ENCODE data around the gene HAUS7.
"Not testable (repeated sequence)": the region's sequence is repeated elsewhere in the genome, so short reads cannot be mapped to it uniquely, and the experiment has no call there.

Gene HAUS7

DNA sequence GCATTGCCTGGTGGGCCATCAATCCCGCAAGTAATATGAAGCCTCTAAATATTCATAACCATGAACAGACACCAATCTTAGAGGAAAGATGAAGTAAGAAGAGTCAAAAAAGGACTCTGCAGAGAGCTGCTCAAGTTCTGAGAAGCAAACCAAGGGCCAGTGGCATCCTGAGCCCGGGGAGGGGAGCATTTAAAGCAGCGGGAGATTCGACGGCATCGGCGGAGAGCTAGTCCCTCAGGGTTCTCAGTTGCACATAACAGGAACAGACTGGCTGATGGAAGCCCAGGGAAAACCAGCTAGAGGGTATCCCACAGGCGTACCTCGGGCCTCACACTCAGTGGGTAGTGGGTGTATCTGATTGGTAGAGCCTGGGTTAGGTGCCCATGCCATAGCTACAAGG, 64.4 kb downstream of the HAUS7 start:
- H3K27ac ChIP-seq (ENCODE audit: low read depth, low read length), result no peak overlapping the region
- no peaks in the 10 kb centered on the region for H4K20me1 ChIP-seq (ENCODE audit: control insufficient read depth, insufficient read depth, low read depth, low read length)
- H3K27me3 ChIP-seq (ENCODE audit: control insufficient read depth, low read length), result no peaks in the 10 kb centered on the region
- no peaks in the 10 kb centered on the region for H3K36me3 ChIP-seq (ENCODE audit: control insufficient read depth, low read length)
- H3K4me2 ChIP-seq (ENCODE audit: low read length), result no peak overlapping the region
- H3K9me3 ChIP-seq (ENCODE audit: control insufficient read depth, insufficient read depth, low read length), result no peaks in the 10 kb centered on the region
- no peaks in the 10 kb centered on the region for H3F3A ChIP-seq (ENCODE audit: control insufficient read depth, insufficient read depth)
- peaks cover 10% of the 10 kb centered on the region for H3K4me1 ChIP-seq (ENCODE audit: control insufficient read depth, low read length)
- no peak overlapping the region for H3K4me3 ChIP-seq (ENCODE audit: low read length)
- no peaks in the 10 kb centered on the region for H3K9me2 ChIP-seq (replicated peaks; ENCODE audit: control insufficient read depth, low read length)
- no peaks in the 10 kb centered on the region for H3K79me2 ChIP-seq (ENCODE audit: control insufficient read depth, low read length)
- no peak for TF ChIP-seq EZH2phosphoT487 (IDR thresholded peaks at IDR 0.05; ENCODE audit: borderline replicate concordance, low read length)
- TF ChIP-seq, protein P1, sequence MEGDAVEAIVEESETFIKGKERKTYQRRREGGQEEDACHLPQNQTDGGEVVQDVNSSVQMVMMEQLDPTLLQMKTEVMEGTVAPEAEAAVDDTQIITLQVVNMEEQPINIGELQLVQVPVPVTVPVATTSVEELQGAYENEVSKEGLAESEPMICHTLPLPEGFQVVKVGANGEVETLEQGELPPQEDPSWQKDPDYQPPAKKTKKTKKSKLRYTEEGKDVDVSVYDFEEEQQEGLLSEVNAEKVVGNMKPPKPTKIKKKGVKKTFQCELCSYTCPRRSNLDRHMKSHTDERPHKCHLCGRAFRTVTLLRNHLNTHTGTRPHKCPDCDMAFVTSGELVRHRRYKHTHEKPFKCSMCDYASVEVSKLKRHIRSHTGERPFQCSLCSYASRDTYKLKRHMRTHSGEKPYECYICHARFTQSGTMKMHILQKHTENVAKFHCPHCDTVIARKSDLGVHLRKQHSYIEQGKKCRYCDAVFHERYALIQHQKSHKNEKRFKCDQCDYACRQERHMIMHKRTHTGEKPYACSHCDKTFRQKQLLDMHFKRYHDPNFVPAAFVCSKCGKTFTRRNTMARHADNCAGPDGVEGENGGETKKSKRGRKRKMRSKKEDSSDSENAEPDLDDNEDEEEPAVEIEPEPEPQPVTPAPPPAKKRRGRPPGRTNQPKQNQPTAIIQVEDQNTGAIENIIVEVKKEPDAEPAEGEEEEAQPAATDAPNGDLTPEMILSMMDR (IDR thresholded peaks at IDR 0.05; ENCODE audit: low read depth, low read length, poor library complexity, severe bottlenecking), result no peak

DNA sequence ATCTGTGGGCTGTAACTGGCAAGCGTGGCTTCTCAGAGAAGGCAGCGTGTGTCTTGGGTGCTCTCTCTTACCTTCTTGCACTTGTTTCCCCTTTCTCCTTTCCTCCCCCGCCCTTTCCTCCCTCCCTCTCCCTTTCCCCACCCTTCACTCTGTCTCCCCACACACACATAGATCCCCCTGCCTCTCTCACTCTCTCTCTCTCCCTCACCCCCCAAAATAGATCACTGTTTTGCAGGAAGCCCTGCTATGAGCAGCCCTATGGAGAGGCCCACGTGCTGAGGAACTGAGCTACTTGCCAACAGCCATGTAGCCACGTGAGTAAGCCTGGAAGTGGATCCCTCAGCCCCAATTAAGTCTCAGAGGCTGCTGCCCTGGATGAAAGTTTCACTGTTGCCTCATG, 65.0 kb downstream of the HAUS7 start:
- Histone ChIP-seq H4K20me1 (ENCODE audit: control insufficient read depth, insufficient read depth, low read depth, low read length) (no peaks in the 10 kb centered on the region), H3K4me2 (ENCODE audit: low read length) (no peak overlapping the region), H3K9me2 (replicated peaks; ENCODE audit: control insufficient read depth, low read length) (no peaks in the 10 kb centered on the region), H3K4me3 (ENCODE audit: low read length) (no peak overlapping the region), H3K4me1 (ENCODE audit: control insufficient read depth, low read length) (peaks cover 4% of the 10 kb centered on the region), H3F3A (ENCODE audit: control insufficient read depth, insufficient read depth) (no peaks in the 10 kb centered on the region), H3K36me3 (ENCODE audit: control insufficient read depth, low read length) (no peaks in the 10 kb centered on the region), H3K27ac (ENCODE audit: low read depth, low read length) (no peak overlapping the region), H3K27me3 (ENCODE audit: control insufficient read depth, low read length) (no peaks in the 10 kb centered on the region), H3K79me2 (ENCODE audit: control insufficient read depth, low read length) (no peaks in the 10 kb centered on the region), H3K9me3 (ENCODE audit: control insufficient read depth, insufficient read depth, low read length) (no peaks in the 10 kb centered on the region)
- TF ChIP-seq, protein P1 (IDR thresholded peaks at IDR 0.05; ENCODE audit: low read depth, low read length, poor library complexity, severe bottlenecking), result no peak
- no peak for TF ChIP-seq EZH2phosphoT487 (IDR thresholded peaks at IDR 0.05; ENCODE audit: borderline replicate concordance, low read length)

DNA sequence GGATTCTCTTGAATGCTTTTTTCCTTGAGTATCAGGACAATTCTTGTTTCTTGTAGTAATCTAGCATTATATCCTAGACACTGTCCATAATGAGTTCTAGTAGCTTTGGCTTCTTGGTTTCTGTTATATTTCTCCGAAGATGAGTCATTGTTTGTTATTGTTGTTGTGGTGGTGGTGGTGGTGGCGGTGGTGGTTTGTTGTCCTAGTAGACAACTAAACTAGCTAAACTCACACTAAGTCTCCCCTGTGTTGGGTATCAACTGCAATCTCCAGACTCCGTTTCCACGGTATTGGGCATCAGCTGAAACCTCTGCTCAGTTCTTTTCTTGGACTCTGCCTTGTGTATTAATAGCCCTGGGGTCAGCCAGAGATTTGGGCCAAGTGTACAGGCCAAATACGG, 66.0 kb downstream of the HAUS7 start:
- not testable (repeated sequence) for H3K4me2 ChIP-seq (ENCODE audit: low read length); H3K79me2 ChIP-seq (ENCODE audit: control insufficient read depth, low read length); H3K9me2 ChIP-seq (replicated peaks; ENCODE audit: control insufficient read depth, low read length); H3K36me3 ChIP-seq (ENCODE audit: control insufficient read depth, low read length); H4K20me1 ChIP-seq (ENCODE audit: control insufficient read depth, insufficient read depth, low read depth, low read length); H3K27ac ChIP-seq (ENCODE audit: low read depth, low read length); H3K4me3 ChIP-seq (ENCODE audit: low read length); H3F3A ChIP-seq (ENCODE audit: control insufficient read depth, insufficient read depth); H3K4me1 ChIP-seq (ENCODE audit: control insufficient read depth, low read length); H3K9me3 ChIP-seq (ENCODE audit: control insufficient read depth, insufficient read depth, low read length); H3K27me3 ChIP-seq (ENCODE audit: control insufficient read depth, low read length)

GRCh38 chrX:153401133-153401764, 69.1 kb downstream of the HAUS7 start, which contains the start of gene PNMA6E:
Gene PNMA6E, minus strand, starts transcription at chrX:153401350. Its CDS starts 2,501 bp downstream, at chrX:153398849.
- no peak within 1 kb of the TSS for H3K4me2 ChIP-seq (ENCODE audit: low read length)

More at GRCh38 chrX:153401133-153401764, 69.1 kb downstream of the HAUS7 start, which contains the start of gene PNMA6E:
- H3K4me1 ChIP-seq (ENCODE audit: control insufficient read depth, low read length), result no peaks in the 10 kb centered on the region; the same call in 1 of the 2 replicates
- H3K36me3 ChIP-seq (ENCODE audit: control insufficient read depth, low read length), result no peaks in the 10 kb centered on the region
- H3K27me3 ChIP-seq (ENCODE audit: control insufficient read depth, low read length), result no peaks in the 10 kb centered on the region
- H3K4me3 ChIP-seq (ENCODE audit: low read length), result no peak within 1 kb of the TSS
- H3K79me2 ChIP-seq (ENCODE audit: control insufficient read depth, low read length), result no peaks in the 10 kb centered on the region
- no peaks in the 10 kb centered on the region for H3K9me3 ChIP-seq (ENCODE audit: control insufficient read depth, insufficient read depth, low read length)
- TF ChIP-seq, protein P1 (IDR thresholded peaks at IDR 0.05; ENCODE audit: low read depth, low read length, poor library complexity, severe bottlenecking), result no peak
- no peak for TF ChIP-seq EZH2phosphoT487 (IDR thresholded peaks at IDR 0.05; ENCODE audit: borderline replicate concordance, low read length)
- no peak within 1 kb of the TSS for H3K27ac ChIP-seq (ENCODE audit: low read depth, low read length)
- no peaks in the 10 kb centered on the region for H3K9me2 ChIP-seq (replicated peaks; ENCODE audit: control insufficient read depth, low read length)
- H4K20me1 ChIP-seq (ENCODE audit: control insufficient read depth, insufficient read depth, low read depth, low read length), result no peaks in the 10 kb centered on the region
- no peaks in the 10 kb centered on the region for H3F3A ChIP-seq (ENCODE audit: control insufficient read depth, insufficient read depth)
